ENCODE results near the gene MT1B.

The MT1B gene

GRCh38 chr16:56634715-56635440, 16.8 kb upstream of the MT1B start:
- intact Hi-C loops (cut with DNase I): no loop called here

DNA sequence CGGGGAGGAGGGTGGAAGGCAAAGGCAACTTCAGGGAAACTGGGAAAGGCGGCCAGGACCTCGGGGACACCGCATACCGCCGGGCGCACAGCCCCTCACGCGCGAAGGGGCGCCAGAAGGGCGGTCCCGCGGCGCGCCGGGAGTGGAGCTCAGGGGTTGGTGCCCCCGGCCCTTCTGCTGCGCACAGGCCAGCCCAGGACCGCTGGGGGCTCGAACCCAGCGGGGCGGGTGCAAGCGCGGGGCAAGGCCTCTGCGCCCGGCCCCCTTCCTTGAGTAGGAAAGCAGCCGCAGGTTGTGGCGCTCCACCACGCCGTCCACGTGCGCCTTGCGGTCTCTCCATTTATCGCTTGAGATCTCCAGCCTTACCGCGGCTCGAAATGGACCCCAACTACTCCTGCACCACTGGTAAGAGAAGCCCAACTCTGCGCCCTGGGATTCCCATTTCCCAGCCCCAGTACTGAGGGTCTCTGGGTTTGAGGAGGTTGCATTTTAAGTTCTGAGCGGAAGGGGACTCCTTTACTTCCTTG, 16.2 kb upstream of the MT1B start:
- intact Hi-C loops (cut with DNase I): no loop called here
- DNase-seq: no peak

More at GRCh38 chr16:56634715-56635440, 16.8 kb upstream of the MT1B start:
- DNase-seq: no peak

- DNase-seq: no peak
- intact Hi-C loops (cut with DNase I): no loop called here
Observed at GRCh38 chr16:56636616-56637413, 14.9 kb upstream of the MT1B start.

GRCh38 chr16:56637814-56638750, 13.6 kb upstream of the MT1B start, which contains the start of gene MT1A:
TSS of gene MT1A (plus strand) at chr16:56638666. CDS start at chr16:56638739, 73 bp downstream.
- intact Hi-C loops (cut with DNase I): no loop called here

GRCh38 chr16:56639045-56639444, 12.6 kb upstream of the MT1B start:
- intact Hi-C loops (cut with DNase I): no loop called here
- DNase-seq: no peak

More at GRCh38 chr16:56637814-56638750, 13.6 kb upstream of the MT1B start, which contains the start of gene MT1A:
- peak in 2 of 10 donors; percentile 31 to 89 for DNase-seq

- intact Hi-C loops (cut with DNase I): no loop called here
- DNase-seq: no peak
Observed at GRCh38 chr16:56640076-56640475, 11.6 kb upstream of the MT1B start.

DNA sequence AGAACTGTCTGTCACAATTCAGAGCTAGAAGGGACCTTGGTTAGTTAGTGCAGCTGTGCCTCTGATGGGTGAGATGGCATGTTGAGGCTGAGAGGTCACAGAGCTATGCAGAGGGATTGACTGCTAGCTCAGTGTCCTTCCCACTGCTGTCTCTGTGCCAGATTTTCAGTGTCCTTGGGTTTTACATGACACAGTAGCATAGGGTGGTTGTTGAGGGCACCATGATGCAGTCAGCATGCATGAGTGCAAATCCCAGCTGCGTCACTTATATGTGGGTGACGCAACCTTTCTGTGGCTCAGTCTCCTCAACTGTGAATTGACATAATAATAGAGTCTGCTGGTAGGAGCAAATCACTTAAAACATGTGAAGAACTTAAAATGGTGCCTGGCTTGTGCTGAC, 10.5 kb upstream of the MT1B start:
- intact Hi-C loops (cut with DNase I): no loop called here

DNA sequence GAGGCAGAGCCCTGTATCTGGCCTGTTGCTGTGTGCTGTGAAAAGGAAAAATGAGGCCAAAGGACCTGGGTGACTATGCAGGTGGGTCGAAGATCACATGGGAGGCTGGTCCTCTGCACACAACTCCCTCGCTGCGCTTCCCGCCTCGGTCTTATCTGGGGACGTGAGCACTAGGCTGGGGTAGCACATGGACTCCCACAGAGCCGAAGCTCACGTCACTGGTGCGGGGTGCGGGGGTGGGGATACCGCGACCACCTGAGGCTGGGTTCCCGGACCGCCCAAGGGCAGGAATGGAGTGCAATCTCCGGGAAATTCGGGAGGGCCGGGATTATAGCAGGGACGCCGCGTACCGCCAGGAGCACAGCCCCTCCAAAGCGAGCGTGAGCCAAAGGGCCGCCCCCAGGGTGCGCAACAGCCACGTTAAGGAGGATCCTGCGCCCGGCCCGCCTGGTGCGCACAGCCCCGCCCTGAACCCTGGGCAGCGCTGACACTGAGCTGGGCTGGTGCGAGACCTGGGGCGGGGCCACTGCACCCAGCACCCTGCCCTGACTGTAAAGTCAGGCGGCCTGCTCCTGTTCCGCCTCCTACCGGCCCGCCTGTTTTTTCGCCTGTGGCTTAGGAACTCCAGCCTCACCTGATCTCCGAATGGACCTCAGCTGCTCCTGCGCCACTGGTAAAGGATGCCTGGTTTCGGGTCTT, 8.5 kb upstream of the MT1B start:
- DNase-seq: no peak

More for the DNA sequence above, 10.5 kb upstream of the MT1B start:
- DNase-seq: no peak

GRCh38 chr16:56643833-56644232, 7.9 kb upstream of the MT1B start:
- DNase-seq: no peak
- intact Hi-C loops (cut with DNase I): no loop called here

More for the DNA sequence above, 8.5 kb upstream of the MT1B start:
- intact Hi-C loops (cut with DNase I): no loop called here

- intact Hi-C loops (cut with DNase I): no loop called here
- no peak for DNase-seq
Observed at GRCh38 chr16:56645311-56645710, 6.4 kb upstream of the MT1B start.

- no peak for DNase-seq
- intact Hi-C loops (cut with DNase I): no loop called here
Observed at GRCh38 chr16:56645838-56646237, 5.8 kb upstream of the MT1B start.

GRCh38 chr16:56647641-56648431, 3.9 kb upstream of the MT1B start:
- no peak for DNase-seq
- intact Hi-C loops (cut with DNase I): no loop called here

GRCh38 chr16:56649271-56649670, 2.4 kb upstream of the MT1B start:
- intact Hi-C loops (cut with DNase I): no loop called here
- no peak for DNase-seq

DNA sequence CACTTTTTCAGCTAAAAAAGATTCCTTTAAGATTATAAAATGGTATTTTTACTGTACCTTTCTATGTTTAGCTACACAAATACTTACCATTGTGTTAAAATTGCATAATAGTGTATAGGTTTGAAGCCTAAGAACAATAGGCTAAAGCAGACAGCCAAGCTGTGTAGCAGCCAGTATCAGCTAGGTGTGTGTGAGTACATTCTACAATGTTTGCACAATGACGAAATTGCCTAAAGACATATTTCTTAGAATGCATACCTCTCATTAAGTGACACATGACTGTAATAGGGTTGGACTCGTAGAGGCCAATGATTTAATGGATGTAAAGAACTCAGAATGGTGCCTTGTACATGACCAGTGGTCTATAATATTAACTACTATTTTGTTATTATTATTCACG, 1.9 kb upstream of the MT1B start:
- DNase-seq: no peak
- intact Hi-C loops (cut with DNase I): no loop called here

GRCh38 chr16:56652600-56652999, 914 bp downstream of the MT1B start:
- no peak for DNase-seq
- intact Hi-C loops (cut with DNase I): no loop called here

GRCh38 chr16:56653218-56653617, 1.5 kb downstream of the MT1B start:
- intact Hi-C loops (cut with DNase I): no loop called here
- no peak for DNase-seq

DNA sequence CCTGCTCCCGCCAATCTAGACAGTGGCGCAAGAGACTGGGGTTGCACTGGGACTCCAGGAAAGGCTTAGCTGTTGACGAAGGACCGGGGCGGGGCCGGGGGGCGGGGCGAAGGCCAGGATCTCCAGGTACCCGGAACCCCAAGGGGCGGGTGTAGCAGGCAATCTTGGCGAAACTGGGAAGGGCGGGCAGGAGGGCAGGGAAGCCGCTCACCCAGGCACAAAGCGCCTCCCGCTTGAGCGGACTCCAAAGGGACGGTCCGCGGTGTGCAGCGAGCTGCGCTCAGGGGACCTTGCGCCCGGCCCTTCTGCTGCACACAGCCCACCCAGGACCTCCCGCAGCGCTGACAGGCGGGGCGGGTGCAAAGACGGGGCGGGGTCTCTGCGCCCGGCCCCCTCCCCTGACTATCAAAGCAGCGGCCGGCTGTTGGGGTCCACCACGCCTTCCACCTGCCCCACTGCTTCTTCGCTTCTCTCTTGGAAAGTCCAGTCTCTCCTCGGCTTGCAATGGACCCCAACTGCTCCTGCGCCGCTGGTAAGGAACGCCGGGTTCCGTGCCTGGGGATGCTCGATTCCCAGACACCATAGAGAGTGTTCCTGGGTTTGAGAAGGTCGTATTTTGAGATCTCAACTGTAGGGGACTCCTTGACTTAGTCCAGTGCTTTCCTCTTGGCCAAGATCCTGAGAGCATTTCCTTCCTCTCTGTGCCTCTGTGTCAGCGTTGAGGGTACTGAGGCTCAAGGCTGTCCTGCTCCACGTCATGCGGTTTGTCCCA, 6.1 kb downstream of the MT1B start, which contains the start of gene MT1F:
TSS of gene MT1F (plus strand) at position 405 of the 772 bp plus-strand sequence. CDS start at position 505, 100 bp downstream.
- DNase-seq: peak in 7 of 10 donors; percentile 28 to 83 (median 40)
- intact Hi-C loops (cut with DNase I): no loop called here

- DNase-seq: peak in 3 of 10 donors; percentile 22 to 66 (median 63)
- intact Hi-C loops (cut with DNase I): no loop called here
Observed at GRCh38 chr16:56658327-56658875, 6.7 kb downstream of the MT1B start.
